GM21367 (cell line): Measurements from ENCODE around the gene HOXC12.

Experiments
- ATAC-seq: cut with Tn5 transposase; IDR thresholded peaks from one replicate; pipeline ENCODE4 v1.9.1; 2021; ENCODE audit not compliant: unreplicated experiment

Gene HOXC12

DNA sequence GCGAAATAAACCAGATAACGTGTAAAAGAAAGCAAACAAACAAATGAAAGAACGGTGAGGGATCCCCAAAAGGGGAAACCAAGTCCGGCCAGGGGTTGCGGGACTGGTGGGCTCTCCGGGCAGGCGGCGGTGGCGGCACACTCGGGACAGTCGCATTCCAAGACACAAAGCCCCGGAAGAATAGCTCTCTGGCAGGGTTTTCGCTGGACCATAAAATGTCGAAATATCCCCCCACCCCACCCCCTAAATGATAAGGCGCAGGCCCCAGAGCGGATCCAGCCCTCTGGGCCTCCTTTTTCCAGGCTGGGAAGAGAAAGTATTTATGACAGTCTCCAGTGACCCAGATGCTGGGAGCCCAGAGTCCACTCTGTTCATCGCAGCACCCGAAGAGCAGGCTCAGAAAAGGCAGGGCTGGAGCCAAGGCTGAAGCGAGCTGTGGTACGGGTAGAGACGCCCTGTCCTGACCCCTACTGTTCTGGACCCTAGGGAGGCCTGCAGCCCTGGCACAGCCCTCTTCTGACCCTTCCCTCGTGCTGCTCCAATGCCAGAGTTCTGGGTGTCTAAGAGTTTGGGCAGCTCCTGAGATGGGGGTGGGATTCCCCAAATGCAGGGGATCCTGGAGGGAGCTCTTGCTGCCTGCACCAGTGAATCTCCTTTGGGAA is 52.0 kb downstream of the HOXC12 start:
- ATAC-seq: no peak

DNA sequence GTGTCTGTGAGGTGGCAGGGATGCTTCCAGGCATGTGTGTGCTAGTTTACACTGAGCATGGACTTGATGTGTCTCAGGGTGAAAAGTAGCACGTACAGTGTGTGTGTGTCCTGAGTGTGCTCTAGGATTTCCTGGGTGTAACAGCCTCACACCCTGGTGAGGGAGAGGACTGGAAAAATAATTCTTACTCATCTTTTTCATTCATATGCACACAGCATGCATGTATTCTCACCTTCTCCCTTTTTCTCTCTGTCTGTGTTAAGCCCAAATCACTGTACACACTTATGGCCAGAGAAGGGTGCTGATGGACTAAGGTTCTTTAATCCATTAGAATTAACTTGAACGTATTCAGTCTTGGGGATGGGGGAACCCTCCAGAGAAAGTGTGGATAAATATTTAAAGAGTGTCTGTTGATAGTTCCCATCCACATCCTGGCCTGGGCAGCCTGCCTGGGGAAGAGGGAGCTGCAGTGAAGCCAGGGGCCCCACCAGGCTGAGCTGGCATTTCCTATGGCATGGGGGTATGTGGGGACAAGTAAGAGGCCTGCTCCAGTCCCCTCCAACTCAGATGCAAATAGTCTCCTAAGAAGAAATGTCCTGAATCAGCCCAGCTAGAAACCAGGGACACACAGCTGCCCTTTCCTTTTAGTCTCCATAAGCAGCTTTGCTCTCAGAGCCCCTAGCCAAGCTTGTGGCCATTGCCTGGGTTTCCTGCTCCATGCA is 53.0 kb downstream of the HOXC12 start:
- no peak for ATAC-seq

DNA sequence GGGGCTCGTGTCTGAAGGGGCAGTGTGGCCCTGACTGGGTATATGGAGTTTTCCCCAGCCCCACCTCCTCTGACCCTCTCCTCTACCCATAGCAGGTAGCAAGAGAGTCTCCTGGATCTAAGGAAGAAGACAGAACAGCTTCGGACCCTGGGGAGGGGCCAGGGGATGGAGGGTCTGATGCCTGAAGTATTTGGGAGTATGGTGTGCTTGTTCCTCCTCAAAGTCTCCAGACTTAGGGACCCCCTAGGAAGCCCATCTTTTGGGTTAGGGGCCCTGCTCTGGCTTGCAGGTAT is 53.5 kb downstream of the HOXC12 start:
- ATAC-seq: no peak
